Activated naive CD8-positive, alpha-beta T cell treated with anti-CD3 and anti-CD28 coated beads for 36 hours (primary cell): ENCODE data around the gene SCUBE2. TPM values are rescaled to one million over a fixed set of nuclear protein-coding genes. Genes with fewer than 3 reads are reported as not detected.
A peak's percentile ranks its signal among the peaks of the same experiment; 100 is the strongest.
"Not testable (repeated sequence)": the region's sequence is repeated elsewhere in the genome, so short reads cannot be mapped to it uniquely, and the experiment has no call there.

ENCODE experiments used
- DNase-seq: peaks from one replicate; pipeline ENCODE4 v3.0.0; 2021
- H3K27ac Mint-ChIP-seq: one replicate; pipeline ENCODE4 v1.8.0; 2022; ENCODE audit warnings: mild to moderate bottlenecking, moderate library complexity, mixed read lengths
- H3K27me3 Mint-ChIP-seq: one replicate; pipeline ENCODE4 v1.8.0; 2022; ENCODE audit warnings: mild to moderate bottlenecking, mixed read lengths
- H3K36me3 Mint-ChIP-seq: one replicate; pipeline ENCODE4 v1.8.0; 2021; ENCODE audit warnings: mild to moderate bottlenecking, mixed read lengths
- H3K4me1 Mint-ChIP-seq: one replicate; pipeline ENCODE4 v1.8.0; 2021; ENCODE audit warnings: mixed read lengths
- H3K4me3 Mint-ChIP-seq: one replicate; pipeline ENCODE4 v1.8.0; 2022; ENCODE audit warnings: mild to moderate bottlenecking, moderate library complexity, mixed read lengths
- H3K9me3 Mint-ChIP-seq: one replicate; pipeline ENCODE4 v1.8.0; 2022; ENCODE audit warnings: mixed read lengths
- total RNA-seq, 2 experiments: library from RNA; stranded (reverse); gene quantifications; one replicate each; pipeline ENCODE4 v1.2.3, GENCODE V29; 2021

Gene SCUBE2
- total RNA-seq, 2 experiments from 2014 or later, result not detected

DNA sequence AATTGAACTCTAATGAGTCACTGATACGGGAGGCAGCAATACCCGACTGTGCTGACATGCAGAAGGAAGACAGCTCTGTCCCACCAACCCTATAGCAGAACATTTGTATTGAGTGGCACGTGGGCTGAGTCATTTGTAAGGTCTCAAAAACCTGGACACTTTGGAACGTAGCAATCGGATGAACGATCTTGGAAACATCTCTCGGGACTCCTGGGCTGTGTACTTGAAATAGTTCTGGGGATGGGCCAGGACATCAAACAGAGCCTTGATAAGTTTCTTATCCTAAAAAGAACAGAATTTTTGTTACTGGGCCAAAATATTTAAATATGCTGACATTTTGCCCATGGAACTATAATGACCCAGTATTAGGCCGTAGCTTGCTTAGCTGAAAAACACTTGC, 70.5 kb downstream of the SCUBE2 start:
- Mint-ChIP-seq H3K27ac (no peak overlapping the region), H3K4me3 (no peak overlapping the region), H3K27me3 (peaks cover 9% of the 10 kb centered on the region), H3K4me1 (peaks cover 10% of the 10 kb centered on the region), H3K36me3 (no peaks in the 10 kb centered on the region), H3K9me3 (no peaks in the 10 kb centered on the region)
- no peak for DNase-seq

DNA sequence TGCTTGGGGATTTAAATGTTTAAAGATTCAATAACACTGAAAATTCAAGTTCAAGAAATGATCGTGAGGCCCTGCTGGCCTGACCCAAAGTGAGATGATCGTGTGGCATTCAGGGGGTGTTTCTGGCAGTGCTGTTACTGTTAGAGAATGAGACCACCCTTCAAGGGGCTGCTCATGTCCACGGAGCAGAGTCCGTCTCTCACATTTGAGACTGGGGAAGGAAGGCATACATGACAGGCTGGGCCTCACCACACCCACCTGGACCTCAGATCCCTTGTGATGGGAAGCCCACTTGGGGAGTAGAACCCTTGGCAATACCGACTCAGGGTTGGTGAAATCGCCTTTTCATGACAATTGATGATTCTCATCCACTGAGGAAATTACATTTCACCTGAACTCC, 71.5 kb downstream of the SCUBE2 start:
- no peaks in the 10 kb centered on the region for H3K36me3 Mint-ChIP-seq
- H3K4me1 Mint-ChIP-seq, result peaks cover 10% of the 10 kb centered on the region
- H3K4me3 Mint-ChIP-seq, result no peak overlapping the region
- H3K9me3 Mint-ChIP-seq, result no peaks in the 10 kb centered on the region
- no peak for DNase-seq
- no peak overlapping the region for H3K27ac Mint-ChIP-seq
- peaks cover 9% of the 10 kb centered on the region for H3K27me3 Mint-ChIP-seq

DNA sequence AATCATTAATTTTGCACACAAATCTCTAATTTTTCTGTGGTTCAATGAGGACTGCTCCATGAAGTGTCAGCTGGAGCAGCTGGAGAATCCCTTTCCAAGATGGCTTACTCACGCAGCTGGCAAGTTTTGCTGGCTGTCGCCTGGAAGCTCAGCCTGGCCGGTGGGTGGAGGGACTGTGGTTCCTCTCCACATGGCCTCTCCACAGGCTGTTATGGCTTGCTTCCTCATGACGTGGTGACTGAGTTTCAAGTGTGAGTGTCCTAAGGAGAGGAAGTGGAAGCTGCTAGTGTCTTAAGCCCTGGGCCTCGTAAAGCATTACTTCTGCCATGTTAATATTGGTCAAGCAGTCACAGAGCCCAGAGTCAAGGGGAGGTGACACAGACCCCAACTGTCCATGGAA, 73.6 kb downstream of the SCUBE2 start:
- peaks cover 10% of the 10 kb centered on the region for H3K4me1 Mint-ChIP-seq
- no peak for DNase-seq
- no peaks in the 10 kb centered on the region for H3K36me3 Mint-ChIP-seq
- H3K9me3 Mint-ChIP-seq, result peaks cover 1% of the 10 kb centered on the region
- peaks cover 9% of the 10 kb centered on the region for H3K27me3 Mint-ChIP-seq
- H3K27ac Mint-ChIP-seq, result no peak overlapping the region
- no peak overlapping the region for H3K4me3 Mint-ChIP-seq

DNA sequence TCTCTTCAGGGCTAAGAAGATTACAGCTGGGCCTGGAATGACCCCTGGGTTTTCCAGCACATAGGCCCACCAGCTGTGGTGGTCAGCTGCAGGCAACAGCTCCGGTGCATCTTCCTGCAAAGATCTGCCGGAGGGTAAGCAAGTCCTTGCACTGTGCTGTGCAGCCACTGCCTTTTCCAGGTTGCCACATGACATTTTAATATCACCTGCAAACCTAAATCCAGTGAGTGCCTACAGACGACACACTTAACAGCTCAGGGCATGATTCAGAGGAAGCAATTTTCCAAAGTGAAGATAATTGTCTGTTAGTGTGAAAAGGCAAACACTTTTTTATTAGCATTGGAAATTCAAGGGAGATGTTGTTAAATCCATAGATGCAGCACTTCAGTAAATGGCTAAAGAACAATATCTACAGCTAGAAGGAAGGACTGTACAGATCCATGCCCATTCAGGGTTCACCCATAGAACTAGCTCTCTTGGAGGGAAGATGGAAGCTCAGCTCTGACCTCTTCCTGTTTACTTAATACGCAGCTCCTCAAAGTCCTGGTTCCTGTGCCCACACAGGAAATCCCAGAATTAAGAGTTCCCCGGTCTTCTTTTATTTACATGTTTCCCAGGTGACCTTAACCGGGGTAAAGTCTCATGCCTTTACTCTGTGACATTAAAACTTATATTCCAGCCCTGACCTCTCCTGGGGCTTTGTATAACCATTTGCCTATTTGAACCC, 74.3 kb downstream of the SCUBE2 start:
- Mint-ChIP-seq H3K27me3 (peaks cover 9% of the 10 kb centered on the region), H3K4me1 (peaks cover 10% of the 10 kb centered on the region), H3K4me3 (no peak overlapping the region), H3K27ac (no peak overlapping the region), H3K36me3 (no peaks in the 10 kb centered on the region), H3K9me3 (peaks cover 1% of the 10 kb centered on the region)
- no peak for DNase-seq

DNA sequence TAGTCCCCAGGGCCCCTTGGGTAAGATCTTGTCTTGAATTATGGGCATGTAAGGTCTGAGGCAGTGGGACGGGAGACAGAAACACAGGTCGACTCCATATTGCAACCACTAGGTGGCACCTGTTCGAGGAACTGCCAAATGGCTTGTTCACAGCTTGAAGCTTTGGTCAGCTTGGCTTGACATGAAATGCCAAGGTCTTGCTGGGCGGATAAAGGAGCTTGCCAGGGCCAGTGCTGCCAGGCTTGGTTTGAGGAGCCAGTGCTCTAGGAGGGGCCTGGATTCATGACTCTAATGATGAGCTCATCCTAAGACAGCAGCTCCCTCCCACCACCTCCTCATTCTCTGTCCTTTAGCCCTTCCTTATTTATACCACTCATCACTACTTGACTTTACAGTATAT, 75.7 kb downstream of the SCUBE2 start:
- DNase-seq, result peak; percentile 42
- H3K9me3 Mint-ChIP-seq, result peaks cover 1% of the 10 kb centered on the region
- no peak overlapping the region for H3K27ac Mint-ChIP-seq
- H3K27me3 Mint-ChIP-seq, result peaks cover 7% of the 10 kb centered on the region
- H3K4me3 Mint-ChIP-seq, result no peak overlapping the region
- peaks cover 10% of the 10 kb centered on the region for H3K4me1 Mint-ChIP-seq
- no peaks in the 10 kb centered on the region for H3K36me3 Mint-ChIP-seq

DNA sequence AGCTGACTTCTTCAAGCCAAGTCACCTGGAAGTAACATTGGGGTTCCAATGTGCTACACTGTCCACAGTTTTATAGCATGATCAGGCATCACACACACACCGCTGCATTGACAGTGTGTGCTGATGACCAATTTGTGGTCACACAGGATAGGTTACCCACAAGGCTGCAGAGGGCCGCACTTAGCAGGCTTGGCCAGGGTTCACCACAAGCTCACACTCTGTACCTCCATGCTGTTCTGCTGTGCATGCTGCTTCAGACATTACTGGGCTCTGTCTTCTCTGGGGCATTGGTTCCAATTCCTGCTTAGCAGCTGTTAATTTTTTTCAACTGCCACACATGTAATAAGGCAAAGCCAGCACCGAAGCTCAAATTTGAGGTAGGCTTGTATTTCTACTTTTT, 76.6 kb downstream of the SCUBE2 start:
- Mint-ChIP-seq H3K4me3 (no peak overlapping the region), H3K4me1 (peaks cover 10% of the 10 kb centered on the region), H3K36me3 (no peaks in the 10 kb centered on the region), H3K9me3 (peaks cover 6% of the 10 kb centered on the region), H3K27ac (no peak overlapping the region), H3K27me3 (peaks cover 10% of the 10 kb centered on the region)
- no peak for DNase-seq

DNA sequence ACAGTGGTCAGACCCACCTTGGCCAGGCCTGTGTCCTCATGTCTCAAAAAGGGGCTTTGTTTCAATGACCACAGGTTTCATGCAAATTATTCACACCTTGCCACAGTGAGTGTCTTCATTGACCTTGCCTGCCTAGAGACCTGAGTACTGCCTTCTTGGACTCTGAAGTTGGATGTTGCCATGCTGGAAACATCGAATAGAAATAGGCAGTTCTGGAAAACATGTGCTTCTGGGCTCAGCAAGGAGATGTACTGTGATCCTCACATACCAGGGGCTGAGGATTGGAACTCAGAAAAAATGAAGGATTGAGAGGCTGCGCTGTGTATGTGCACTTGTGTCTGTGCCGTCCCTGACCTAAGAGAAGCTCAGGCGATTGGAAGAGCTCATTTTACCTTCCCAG, 78.0 kb downstream of the SCUBE2 start:
- DNase-seq, result no peak
- H3K36me3 Mint-ChIP-seq, result no peaks in the 10 kb centered on the region
- peaks cover 10% of the 10 kb centered on the region for H3K4me1 Mint-ChIP-seq
- H3K27me3 Mint-ChIP-seq, result peaks cover 10% of the 10 kb centered on the region
- H3K27ac Mint-ChIP-seq, result no peak overlapping the region
- peaks cover 7% of the 10 kb centered on the region for H3K9me3 Mint-ChIP-seq
- H3K4me3 Mint-ChIP-seq, result no peak overlapping the region

DNA sequence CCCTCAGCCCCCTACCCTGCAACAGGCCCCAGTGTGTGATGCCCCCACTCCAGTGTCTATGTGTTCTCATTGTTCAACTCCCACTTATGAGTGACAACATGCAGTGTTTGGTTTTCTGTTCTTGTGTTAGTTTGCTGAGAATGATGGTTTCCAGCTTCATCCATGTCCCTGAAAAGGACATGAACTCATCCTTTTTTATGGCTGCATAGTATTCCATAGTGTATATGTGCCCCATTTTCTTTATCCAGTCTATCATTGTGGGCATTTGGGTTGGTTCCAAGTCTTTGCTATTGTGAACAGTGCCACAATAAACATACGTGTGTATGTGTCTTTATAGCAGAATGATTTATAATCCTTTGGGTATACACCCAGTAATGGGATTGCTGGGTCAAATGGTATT, 81.9 kb downstream of the SCUBE2 start:
- H3K9me3 Mint-ChIP-seq, H3K36me3 Mint-ChIP-seq, H3K4me3 Mint-ChIP-seq, DNase-seq, H3K27ac Mint-ChIP-seq, H3K4me1 Mint-ChIP-seq: not testable (repeated sequence)
- peaks cover 24% of the 10 kb centered on the region for H3K27me3 Mint-ChIP-seq

DNA sequence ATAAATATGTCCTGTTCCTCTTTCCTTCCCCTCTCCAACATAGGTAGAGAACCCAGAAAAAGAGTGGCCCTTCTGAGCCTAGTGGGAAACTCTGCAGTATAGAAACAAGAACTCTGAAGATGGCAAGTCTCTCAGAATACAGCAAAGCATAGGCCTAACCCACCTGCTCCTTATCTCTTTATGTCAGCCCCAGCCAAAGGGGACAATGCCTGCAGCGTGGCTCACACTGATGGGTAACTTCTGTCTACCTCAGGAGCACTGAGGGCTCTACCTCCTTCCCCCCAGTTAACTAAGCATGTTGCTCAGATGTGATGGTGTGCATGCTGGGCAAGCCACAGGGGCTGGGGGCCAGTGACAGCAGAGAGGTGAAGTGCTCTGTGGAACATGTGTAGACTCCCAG, 82.7 kb downstream of the SCUBE2 start:
- H3K27me3 Mint-ChIP-seq, result peaks cover 24% of the 10 kb centered on the region

DNA sequence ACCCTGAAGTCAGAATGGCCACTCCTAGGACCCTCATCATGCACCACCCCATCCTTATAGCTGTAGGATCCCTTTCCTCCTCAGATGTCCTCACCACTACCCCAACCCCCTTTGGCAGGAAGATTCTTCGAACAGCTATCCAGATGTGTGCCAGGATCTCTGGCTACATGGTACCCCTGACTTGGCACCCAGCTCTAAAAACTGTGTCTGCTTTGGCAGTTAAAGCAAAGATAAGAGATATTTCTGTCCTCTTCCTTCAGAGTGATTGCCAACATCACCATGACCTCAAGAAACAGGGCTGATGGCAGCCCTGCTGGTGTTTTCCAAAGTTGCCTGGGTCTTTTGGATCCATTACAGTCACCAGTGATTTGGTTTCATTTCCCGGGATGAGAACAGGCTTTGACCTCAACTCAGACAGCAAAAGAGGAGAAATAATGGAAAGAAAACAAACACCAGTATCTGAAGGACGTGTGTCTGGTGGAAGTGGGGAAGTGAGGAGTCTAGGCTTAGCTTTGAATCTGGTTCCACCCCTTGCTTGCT, 83.3 kb downstream of the SCUBE2 start:
- Mint-ChIP-seq H3K9me3 (peaks cover 7% of the 10 kb centered on the region), H3K27ac (no peak overlapping the region), H3K27me3 (peaks cover 25% of the 10 kb centered on the region), H3K4me1 (peaks cover 8% of the 10 kb centered on the region), H3K36me3 (no peaks in the 10 kb centered on the region), H3K4me3 (no peak overlapping the region)
- DNase-seq, result no peak

More for the DNA sequence above, 82.7 kb downstream of the SCUBE2 start:
- no peak for DNase-seq
- Mint-ChIP-seq H3K4me1 (peaks cover 5% of the 10 kb centered on the region), H3K4me3 (no peak overlapping the region), H3K36me3 (no peaks in the 10 kb centered on the region), H3K27ac (no peak overlapping the region), H3K9me3 (peaks cover 7% of the 10 kb centered on the region)

DNA sequence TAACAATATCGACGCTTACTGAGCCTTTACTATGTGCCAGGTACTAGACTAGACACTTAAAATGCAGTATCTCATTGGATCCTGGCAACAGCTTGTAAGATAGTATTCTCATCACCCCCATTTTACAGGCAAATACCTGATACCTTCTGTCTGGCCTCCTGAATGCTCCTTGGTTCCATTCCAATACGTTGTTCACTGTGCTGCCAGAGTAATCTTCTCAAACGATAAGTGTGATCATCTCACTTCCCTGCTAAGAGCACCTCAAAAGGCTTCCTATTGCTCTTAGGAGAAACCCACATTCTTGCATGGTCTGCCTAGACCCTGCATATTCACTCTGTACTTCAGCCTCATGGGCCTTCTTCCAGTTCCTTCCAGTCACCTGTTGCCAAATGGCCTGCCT, 86.3 kb downstream of the SCUBE2 start:
- no peak for DNase-seq
- H3K9me3 Mint-ChIP-seq, result peaks cover 3% of the 10 kb centered on the region
- H3K27ac Mint-ChIP-seq, result peak overlapping the region; percentile 7
- H3K36me3 Mint-ChIP-seq, result no peaks in the 10 kb centered on the region
- H3K4me1 Mint-ChIP-seq, result peaks cover 24% of the 10 kb centered on the region
- H3K4me3 Mint-ChIP-seq, result peak overlapping the region; percentile 22
- H3K27me3 Mint-ChIP-seq, result peaks cover 43% of the 10 kb centered on the region

DNA sequence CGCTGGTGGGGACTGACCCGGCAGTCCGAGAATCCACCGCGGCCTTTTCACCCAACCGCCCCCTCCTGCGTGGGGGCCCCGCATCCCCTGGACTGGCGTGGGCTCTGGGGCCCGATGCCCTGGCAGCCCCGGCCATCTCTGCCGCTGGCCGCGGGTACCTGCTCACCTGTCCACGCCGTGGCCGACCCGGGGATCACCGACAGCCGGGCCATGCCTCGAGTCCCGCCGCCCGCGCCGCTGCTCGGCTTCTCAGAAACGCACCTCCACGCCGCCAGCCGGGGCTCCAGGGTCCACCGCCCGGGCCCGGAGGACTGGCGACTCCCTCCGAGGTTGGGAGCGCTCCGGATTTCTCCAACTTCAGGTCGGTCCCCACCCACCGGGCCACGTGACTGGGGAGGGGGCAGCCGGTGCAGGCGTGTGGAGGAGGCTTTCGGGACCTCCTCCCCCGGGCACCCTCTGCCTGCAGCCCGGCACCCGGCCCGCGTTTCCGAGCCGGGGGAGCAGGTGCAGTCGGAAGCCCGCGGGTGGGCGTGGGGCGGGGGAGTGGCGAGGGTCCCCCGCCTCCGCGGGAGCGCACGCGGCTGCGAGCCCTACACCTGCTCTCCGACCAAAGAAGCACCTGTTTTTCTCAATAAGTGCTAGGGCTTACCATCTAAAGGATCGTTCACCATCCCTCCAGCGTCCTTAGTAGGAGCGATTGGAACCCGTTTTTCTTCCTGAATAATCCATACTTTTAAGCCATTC, 87.0 kb downstream of the SCUBE2 start:
- Mint-ChIP-seq H3K27ac (no peak overlapping the region), H3K4me1 (peaks cover 24% of the 10 kb centered on the region), H3K4me3 (peak overlapping the region; percentile 22), H3K36me3 (no peaks in the 10 kb centered on the region), H3K27me3 (peaks cover 49% of the 10 kb centered on the region), H3K9me3 (no peaks in the 10 kb centered on the region)
- DNase-seq, result peak; percentile 9

DNA sequence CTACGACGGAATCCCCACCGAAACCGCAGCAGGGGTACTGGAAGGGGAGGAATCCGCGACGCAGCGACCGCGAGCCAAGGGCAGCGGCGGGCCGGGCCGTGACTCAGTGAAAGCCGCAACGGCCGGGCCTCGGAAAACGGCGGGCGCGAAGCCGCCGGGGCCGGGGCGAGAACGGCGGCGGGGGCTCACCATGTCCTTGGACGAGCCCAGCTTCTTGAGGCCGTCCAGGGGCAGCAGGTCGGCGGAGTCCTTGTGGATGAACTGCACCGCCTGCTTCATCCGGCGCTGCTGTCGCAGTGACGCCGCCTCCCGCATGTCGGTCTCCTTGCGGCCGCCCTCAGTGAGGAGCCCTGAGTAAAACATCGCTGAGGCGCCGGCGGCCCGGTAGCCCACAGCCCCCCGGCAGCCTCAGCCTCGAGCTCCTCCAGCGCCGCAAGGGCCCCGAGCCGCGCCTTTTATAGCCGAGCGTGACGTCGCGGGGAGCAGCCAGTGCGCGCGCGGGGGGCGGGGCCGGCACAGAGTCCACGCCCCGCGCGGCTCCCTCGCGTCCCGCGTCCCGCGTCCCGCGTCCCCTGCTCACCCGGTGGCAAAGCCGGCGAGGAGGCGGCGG, 87.7 kb downstream of the SCUBE2 start, which contains the start of gene NRIP3:
NRIP3 (minus strand) TSS at position 429 of the 610 bp plus-strand sequence; CDS start at position 363, 66 bp downstream.
- peak within 1 kb of the TSS; percentile 31 for H3K27ac Mint-ChIP-seq
- H3K36me3 Mint-ChIP-seq, result no peaks in the 10 kb centered on the region
- peaks cover 55% of the 10 kb centered on the region for H3K27me3 Mint-ChIP-seq
- H3K4me1 Mint-ChIP-seq, result peaks cover 24% of the 10 kb centered on the region
- H3K9me3 Mint-ChIP-seq, result no peaks in the 10 kb centered on the region
- DNase-seq, result peak; percentile 72
- peak within 1 kb of the TSS; percentile 69 for H3K4me3 Mint-ChIP-seq

DNA sequence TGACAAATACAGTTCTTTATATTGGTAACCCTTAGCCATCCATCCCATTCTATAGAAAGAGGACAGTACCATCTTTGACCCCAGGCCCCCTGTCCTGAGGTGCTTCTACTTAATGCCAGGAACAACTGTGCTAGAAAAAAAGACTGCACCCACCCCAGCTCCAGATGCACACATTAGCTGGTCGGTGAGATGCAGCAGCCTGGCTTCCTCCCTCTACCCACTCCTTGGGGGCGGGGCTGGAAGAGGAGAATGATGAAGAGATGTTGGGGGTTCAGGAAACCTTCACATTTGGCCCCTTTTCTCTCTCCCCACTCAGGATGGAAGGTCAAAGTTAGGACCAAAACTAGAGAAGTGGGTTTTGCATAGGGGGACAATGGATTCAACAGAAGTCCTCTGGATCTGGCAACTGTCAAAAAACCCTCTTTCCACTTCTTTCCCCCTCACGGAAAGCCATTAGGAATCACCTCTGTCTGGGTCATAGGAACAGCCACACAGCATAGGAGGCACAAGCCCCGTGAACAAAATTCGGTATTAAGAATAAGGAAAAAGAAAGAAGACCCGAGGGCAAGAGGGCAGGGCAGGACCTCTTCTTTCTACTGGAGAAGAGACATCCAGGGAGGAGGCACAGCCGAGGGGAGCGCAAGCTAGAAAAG, 88.4 kb downstream of the SCUBE2 start:
- DNase-seq, result peak; percentile 19
- peak overlapping the region; percentile 69 for H3K4me3 Mint-ChIP-seq
- H3K36me3 Mint-ChIP-seq, result no peaks in the 10 kb centered on the region
- H3K27ac Mint-ChIP-seq, result peak overlapping the region; percentile 31
- peaks cover 24% of the 10 kb centered on the region for H3K4me1 Mint-ChIP-seq
- peaks cover 55% of the 10 kb centered on the region for H3K27me3 Mint-ChIP-seq
- no peaks in the 10 kb centered on the region for H3K9me3 Mint-ChIP-seq

DNA sequence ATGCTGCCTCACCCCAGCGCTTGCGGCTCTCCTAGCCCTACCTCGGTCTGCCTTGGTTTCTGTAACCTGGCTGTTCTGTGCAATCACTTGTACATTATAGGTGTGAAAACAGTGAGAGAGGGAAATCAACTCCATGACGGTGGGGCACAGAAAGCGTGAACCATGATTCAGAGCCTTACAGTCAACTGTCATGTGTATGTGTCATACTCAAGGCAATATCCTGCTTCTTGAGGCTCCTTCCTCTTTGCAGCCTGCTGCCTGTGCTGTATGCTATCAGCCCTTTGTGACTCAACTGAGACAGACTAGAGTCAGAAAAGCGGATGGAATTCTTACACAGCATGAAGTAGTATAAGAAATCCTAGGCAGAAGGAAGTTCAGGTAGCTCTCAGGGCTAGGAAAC, 89.7 kb downstream of the SCUBE2 start:
- no peak overlapping the region for H3K4me3 Mint-ChIP-seq
- DNase-seq, result peak; percentile 25
- H3K36me3 Mint-ChIP-seq, result no peaks in the 10 kb centered on the region
- H3K9me3 Mint-ChIP-seq, result no peaks in the 10 kb centered on the region
- peaks cover 24% of the 10 kb centered on the region for H3K4me1 Mint-ChIP-seq
- H3K27me3 Mint-ChIP-seq, result peaks cover 52% of the 10 kb centered on the region
- H3K27ac Mint-ChIP-seq, result no peak overlapping the region
